ENCODE results near the gene HPGDS. TPM values are rescaled to one million over a fixed set of nuclear protein-coding genes. Genes with fewer than 3 reads are reported as not detected.

Gene HPGDS
- polyA plus RNA-seq, 1 donor from 2014 or later = not detected

DNA sequence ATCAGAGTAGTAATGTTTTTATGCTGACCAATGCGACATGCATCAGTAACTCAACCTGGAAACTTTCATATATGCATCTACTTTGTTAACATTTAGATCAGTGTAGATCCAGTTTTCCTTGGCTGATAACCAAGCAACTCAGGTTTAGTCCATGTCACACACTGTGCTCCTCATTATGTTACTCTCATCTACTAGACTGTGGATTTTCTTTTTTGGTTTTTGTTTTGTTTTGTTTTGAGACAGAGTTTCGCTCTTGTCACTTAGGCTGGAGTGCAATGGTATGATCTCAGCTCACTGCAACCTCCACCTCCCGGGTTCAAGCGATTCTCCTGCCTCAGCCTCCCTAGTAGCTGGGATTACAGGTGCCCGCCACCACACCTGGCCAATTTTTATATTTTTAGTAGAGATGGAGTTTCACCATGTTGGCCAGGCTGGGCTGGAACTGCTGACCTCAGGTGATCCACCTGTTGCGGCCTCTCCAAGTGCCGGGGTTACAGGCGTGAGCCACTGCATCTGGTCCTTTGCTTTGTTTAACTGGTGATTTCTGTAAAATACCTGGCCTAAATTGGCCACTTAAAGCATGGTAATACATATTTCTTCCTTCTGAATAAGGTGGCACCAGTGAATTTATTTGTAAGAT is 86.4 kb downstream of the HPGDS start:
- no peak overlapping the region for H3K4me3 ChIP-seq (ENCODE audit: low read length)
- TF ChIP-seq, protein P1, sequence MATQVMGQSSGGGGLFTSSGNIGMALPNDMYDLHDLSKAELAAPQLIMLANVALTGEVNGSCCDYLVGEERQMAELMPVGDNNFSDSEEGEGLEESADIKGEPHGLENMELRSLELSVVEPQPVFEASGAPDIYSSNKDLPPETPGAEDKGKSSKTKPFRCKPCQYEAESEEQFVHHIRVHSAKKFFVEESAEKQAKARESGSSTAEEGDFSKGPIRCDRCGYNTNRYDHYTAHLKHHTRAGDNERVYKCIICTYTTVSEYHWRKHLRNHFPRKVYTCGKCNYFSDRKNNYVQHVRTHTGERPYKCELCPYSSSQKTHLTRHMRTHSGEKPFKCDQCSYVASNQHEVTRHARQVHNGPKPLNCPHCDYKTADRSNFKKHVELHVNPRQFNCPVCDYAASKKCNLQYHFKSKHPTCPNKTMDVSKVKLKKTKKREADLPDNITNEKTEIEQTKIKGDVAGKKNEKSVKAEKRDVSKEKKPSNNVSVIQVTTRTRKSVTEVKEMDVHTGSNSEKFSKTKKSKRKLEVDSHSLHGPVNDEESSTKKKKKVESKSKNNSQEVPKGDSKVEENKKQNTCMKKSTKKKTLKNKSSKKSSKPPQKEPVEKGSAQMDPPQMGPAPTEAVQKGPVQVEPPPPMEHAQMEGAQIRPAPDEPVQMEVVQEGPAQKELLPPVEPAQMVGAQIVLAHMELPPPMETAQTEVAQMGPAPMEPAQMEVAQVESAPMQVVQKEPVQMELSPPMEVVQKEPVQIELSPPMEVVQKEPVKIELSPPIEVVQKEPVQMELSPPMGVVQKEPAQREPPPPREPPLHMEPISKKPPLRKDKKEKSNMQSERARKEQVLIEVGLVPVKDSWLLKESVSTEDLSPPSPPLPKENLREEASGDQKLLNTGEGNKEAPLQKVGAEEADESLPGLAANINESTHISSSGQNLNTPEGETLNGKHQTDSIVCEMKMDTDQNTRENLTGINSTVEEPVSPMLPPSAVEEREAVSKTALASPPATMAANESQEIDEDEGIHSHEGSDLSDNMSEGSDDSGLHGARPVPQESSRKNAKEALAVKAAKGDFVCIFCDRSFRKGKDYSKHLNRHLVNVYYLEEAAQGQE (IDR thresholded peaks at IDR 0.05; ENCODE audit: borderline replicate concordance) = no peak
- no peak for TF ChIP-seq TAF1 (IDR thresholded peaks at IDR 0.05; ENCODE audit: low read depth)
- TF ChIP-seq POLR2AphosphoS5 (IDR thresholded peaks at IDR 0.05) = no peak
- TF ChIP-seq EZH2 (IDR thresholded peaks at IDR 0.05; ENCODE audit: borderline replicate concordance, insufficient read depth, low read length, poor library complexity, severe bottlenecking) = no peak
- TF ChIP-seq SMC3 (conservative IDR thresholded peaks at IDR 0.05; ENCODE audit: poor library complexity) = no peak
- no peak for TF ChIP-seq MXI1 (conservative IDR thresholded peaks at IDR 0.05; ENCODE audit: poor library complexity, severe bottlenecking)
- TF ChIP-seq, protein P2, sequence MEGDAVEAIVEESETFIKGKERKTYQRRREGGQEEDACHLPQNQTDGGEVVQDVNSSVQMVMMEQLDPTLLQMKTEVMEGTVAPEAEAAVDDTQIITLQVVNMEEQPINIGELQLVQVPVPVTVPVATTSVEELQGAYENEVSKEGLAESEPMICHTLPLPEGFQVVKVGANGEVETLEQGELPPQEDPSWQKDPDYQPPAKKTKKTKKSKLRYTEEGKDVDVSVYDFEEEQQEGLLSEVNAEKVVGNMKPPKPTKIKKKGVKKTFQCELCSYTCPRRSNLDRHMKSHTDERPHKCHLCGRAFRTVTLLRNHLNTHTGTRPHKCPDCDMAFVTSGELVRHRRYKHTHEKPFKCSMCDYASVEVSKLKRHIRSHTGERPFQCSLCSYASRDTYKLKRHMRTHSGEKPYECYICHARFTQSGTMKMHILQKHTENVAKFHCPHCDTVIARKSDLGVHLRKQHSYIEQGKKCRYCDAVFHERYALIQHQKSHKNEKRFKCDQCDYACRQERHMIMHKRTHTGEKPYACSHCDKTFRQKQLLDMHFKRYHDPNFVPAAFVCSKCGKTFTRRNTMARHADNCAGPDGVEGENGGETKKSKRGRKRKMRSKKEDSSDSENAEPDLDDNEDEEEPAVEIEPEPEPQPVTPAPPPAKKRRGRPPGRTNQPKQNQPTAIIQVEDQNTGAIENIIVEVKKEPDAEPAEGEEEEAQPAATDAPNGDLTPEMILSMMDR (IDR thresholded peaks at IDR 0.05; ENCODE audit: poor library complexity, severe bottlenecking) = no peak
- TF ChIP-seq RAD21 (conservative IDR thresholded peaks at IDR 0.05) = no peak
- no peak for TF ChIP-seq EP300 (conservative IDR thresholded peaks at IDR 0.05; ENCODE audit: poor library complexity, severe bottlenecking)
- H3K27me3 ChIP-seq (ENCODE audit: insufficient read depth, low read depth, low read length) = no peaks in the 10 kb centered on the region
- no peaks in the 10 kb centered on the region for H3F3A ChIP-seq (ENCODE audit: insufficient read depth, low read length, poor library complexity, severe bottlenecking)
- no peak overlapping the region for H2AFZ ChIP-seq (ENCODE audit: low read depth, low read length)
- H3K4me2 ChIP-seq (ENCODE audit: low read length) = no peak overlapping the region
- H4K20me1 ChIP-seq (ENCODE audit: insufficient read depth) = no peaks in the 10 kb centered on the region
- H3K9me2 ChIP-seq (ENCODE audit: insufficient read depth, low read length) = no peaks in the 10 kb centered on the region
- H3K9ac ChIP-seq (ENCODE audit: low read length) = no peak overlapping the region
- no peaks in the 10 kb centered on the region for H3K36me3 ChIP-seq (ENCODE audit: insufficient read depth, low read length)
- H3K27ac ChIP-seq (ENCODE audit: low read length) = no peak overlapping the region
- no peaks in the 10 kb centered on the region for H3K79me2 ChIP-seq (replicated peaks; ENCODE audit: insufficient read depth, low read length)
- no peaks in the 10 kb centered on the region for H3K9me3 ChIP-seq (ENCODE audit: low read length)

DNA sequence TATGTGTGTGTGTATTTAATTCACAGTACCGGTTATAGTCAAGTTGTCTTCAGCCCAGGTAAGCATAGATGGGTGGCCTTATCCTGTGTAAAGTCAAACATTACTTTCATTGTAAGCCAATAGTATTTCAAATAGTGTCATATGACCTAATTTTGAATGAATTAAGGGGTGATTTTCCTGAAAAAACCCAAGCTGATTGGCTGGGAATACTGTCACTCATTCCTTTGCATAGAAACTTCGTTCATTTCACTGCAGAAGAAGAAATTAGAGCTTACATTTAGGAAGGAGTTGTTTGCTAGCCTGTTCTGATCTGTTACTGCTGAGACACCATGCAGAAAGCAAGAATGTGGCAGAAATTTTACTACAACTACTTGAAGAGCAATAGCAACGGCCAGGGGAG is 89.6 kb downstream of the HPGDS start:
- Histone ChIP-seq H4K20me1 (ENCODE audit: insufficient read depth) (no peaks in the 10 kb centered on the region), H3K4me2 (ENCODE audit: low read length) (no peak overlapping the region), H3K9ac (ENCODE audit: low read length) (no peak overlapping the region), H3K4me3 (ENCODE audit: low read length) (no peak overlapping the region), H3K9me3 (ENCODE audit: low read length) (no peaks in the 10 kb centered on the region), H3K27me3 (ENCODE audit: insufficient read depth, low read depth, low read length) (no peaks in the 10 kb centered on the region), H3F3A (ENCODE audit: insufficient read depth, low read length, poor library complexity, severe bottlenecking) (no peaks in the 10 kb centered on the region), H3K79me2 (replicated peaks; ENCODE audit: insufficient read depth, low read length) (no peaks in the 10 kb centered on the region), H3K9me2 (ENCODE audit: insufficient read depth, low read length) (no peaks in the 10 kb centered on the region), H3K27ac (ENCODE audit: low read length) (no peak overlapping the region), H2AFZ (ENCODE audit: low read depth, low read length) (no peak overlapping the region), H3K36me3 (ENCODE audit: insufficient read depth, low read length) (peaks cover 7% of the 10 kb centered on the region)
- TF ChIP-seq, protein P2 (IDR thresholded peaks at IDR 0.05; ENCODE audit: poor library complexity, severe bottlenecking) = no peak
- TF ChIP-seq MXI1 (conservative IDR thresholded peaks at IDR 0.05; ENCODE audit: poor library complexity, severe bottlenecking) (no peak), POLR2AphosphoS5 (IDR thresholded peaks at IDR 0.05) (no peak)
